K562 (cell line): ENCODE measurements around the gene UTP4. TPM values are rescaled to one million over a fixed set of nuclear protein-coding genes. Genes with fewer than 3 reads are reported as not detected.

ENCODE experiments used
- ATF7 ChIP-seq: fragments of 450-650 bp; IDR thresholded peaks from 2 replicates; pipeline ENCODE4 v1.7.1; 2014; ENCODE audit warnings: mild to moderate bottlenecking, moderate library complexity
- CCNT2 ChIP-seq: IDR thresholded peaks from 2 replicates; pipeline ENCODE4 v1.6.1; 2011; ENCODE audit warnings: borderline replicate concordance, low read depth, mild to moderate bottlenecking, moderate library complexity, mixed read lengths, low read length; ENCODE audit not compliant: insufficient read length; ENCODE audit errors: extremely low read depth
- CTBP1 ChIP-seq: fragments of 450-650 bp; IDR thresholded peaks from 2 replicates; pipeline ENCODE4 v1.6.1; 2016; ENCODE audit warnings: borderline replicate concordance
- GABPA ChIP-seq: fragments of 200-800 bp; sonication (Bioruptor generic); conservative IDR thresholded peaks from 2 replicates; pipeline ENCODE4 v1.6.1; 2016; ENCODE audit warnings: low read depth, missing genetic modification characterization, missing compliant biosample characterization
- HDAC2 ChIP-seq: fragments of 450-650 bp; IDR thresholded peaks from 2 replicates; pipeline ENCODE4 v1.6.1; 2016; ENCODE audit warnings: mild to moderate bottlenecking
- HDAC8 ChIP-seq: fragments of 450-650 bp; IDR thresholded peaks from 2 replicates; pipeline ENCODE4 v1.6.1; 2016; ENCODE audit warnings: mild to moderate bottlenecking, missing genetic modification characterization, moderate library complexity, missing compliant biosample characterization
- HOXB6 ChIP-seq: fragments of 250-450 bp; sonication (Bioruptor Pico); IDR thresholded peaks from 2 replicates; pipeline ENCODE4 v1.5.1; 2022; ENCODE audit warnings: mild to moderate bottlenecking, borderline replicate concordance
- MAZ ChIP-seq, 2 experiments: fragments of 450-650 bp in 1 of 2; sonication (generic) in 1 of 2; formaldehyde crosslinking; IDR thresholded peaks in 1 of 2; conservative IDR thresholded peaks in 1 of 2; 2 replicates each; pipeline versions ENCODE4 v1.4.0 to v1.5.0; 2020; ENCODE audit warnings: mild to moderate bottlenecking in 1 of 2, missing genetic modification reagents in 1 of 2
- MCM5 ChIP-seq: fragments of 450-650 bp; IDR thresholded peaks from 2 replicates; pipeline ENCODE4 v1.6.1; 2016; ENCODE audit warnings: low read depth
- MEF2A ChIP-seq: IDR thresholded peaks from 2 replicates; pipeline ENCODE4 v1.6.1; 2011; ENCODE audit warnings: low read depth, mild to moderate bottlenecking, low read length, moderate library complexity; ENCODE audit not compliant: control insufficient read depth
- MEIS2 ChIP-seq: fragments of 450-650 bp; IDR thresholded peaks from 2 replicates; pipeline ENCODE4 v1.6.1; 2014; ENCODE audit warnings: mild to moderate bottlenecking; ENCODE audit not compliant: partially characterized antibody
- NFIC ChIP-seq: fragments of 450-650 bp; IDR thresholded peaks from 2 replicates; pipeline ENCODE4 v1.6.1; 2017; ENCODE audit warnings: mild to moderate bottlenecking, inconsistent platforms
- NR2C2 ChIP-seq, 2 experiments: fragments of 200-800 bp in 1 of 2; sonication (Bioruptor generic) in 1 of 2; sonication (generic) in 1 of 2; formaldehyde crosslinking in 1 of 2; IDR thresholded peaks; 2 replicates each; pipeline versions ENCODE4 v1.6.1 to v1.8.0; 2016 to 2022; ENCODE audit warnings: mild to moderate bottlenecking in 1 of 2, missing compliant biosample characterization in 1 of 2, missing genetic modification characterization in 1 of 2, missing genetic modification reagents in 1 of 2
- PHB ChIP-seq: fragments of 250-450 bp; sonication (Bioruptor Pico); IDR thresholded peaks from 2 replicates; pipeline ENCODE4 v1.5.0; 2021
- POLR2AphosphoS5 ChIP-seq: IDR thresholded peaks from 2 replicates; pipeline ENCODE4 v1.6.1; 2011; ENCODE audit warnings: mild to moderate bottlenecking, low read depth, low read length, moderate library complexity; ENCODE audit not compliant: control insufficient read depth, insufficient read depth
- RAD51 ChIP-seq: fragments of 450-650 bp; IDR thresholded peaks from 2 replicates; pipeline ENCODE4 v1.7.1; 2016; ENCODE audit warnings: low read depth, mild to moderate bottlenecking, borderline replicate concordance
- RBM14 ChIP-seq: fragments of 200-400 bp; formaldehyde crosslinking; IDR thresholded peaks from 2 replicates; pipeline ENCODE4 v1.6.1; 2018; ENCODE audit warnings: low read depth, mild to moderate bottlenecking, low read length, moderate library complexity, borderline replicate concordance; ENCODE audit not compliant: insufficient read depth
- RNF2 ChIP-seq: sonication (generic); IDR thresholded peaks from 2 replicates; pipeline ENCODE4 v1.6.1; 2016
- SREBF2 ChIP-seq: sonication (generic); formaldehyde crosslinking; IDR thresholded peaks from 2 replicates; pipeline ENCODE4 v1.4.0; 2020; ENCODE audit warnings: mild to moderate bottlenecking, missing genetic modification reagents
- TARDBP ChIP-seq: fragments of 450-650 bp; IDR thresholded peaks from 2 replicates; pipeline ENCODE4 v1.6.1; 2016
- TEAD1 ChIP-seq, 2 experiments: fragments of 450-650 bp in 1 of 2; sonication (generic) in 1 of 2; formaldehyde crosslinking; IDR thresholded peaks; 2 replicates each; pipeline versions ENCODE4 v1.4.0 to v1.8.0; 2020 to 2022; ENCODE audit warnings: mild to moderate bottlenecking in 2 of 2, missing genetic modification reagents in 1 of 2
- ZNF57 ChIP-seq: fragments of 450-650 bp; formaldehyde crosslinking; IDR thresholded peaks from 2 replicates; pipeline ENCODE4 v1.4.0; 2020; ENCODE audit warnings: mild to moderate bottlenecking, moderate library complexity
- polyA plus RNA-seq, 8 experiments: library from polyadenylated mRNA; depleted of rRNA in 4 of 8; stranded (reverse) in 5 of 8; unstranded in 3 of 8; fragments of >200 nt; fragmentation: Nextera tagmentation in 2 of 8; fragmentation: Illumina TruSeq in 1 of 8; extraction: Ambion mirVana in 2 of 8; extraction: Trizol in 1 of 8; gene quantifications; 2 replicates each; pipeline versions ENCODE4 v1.2.1 to v1.2.3, GENCODE V29; 2011 to 2014; ENCODE audit warnings: inconsistent platforms in 1 of 8, missing spikeins in 1 of 8
- total RNA-seq, 7 experiments: library from RNA; depleted of rRNA in 6 of 7; stranded (reverse); fragments of >200 nt in 6 of 7; fragmentation: Illumina TruSeq in 2 of 7; extraction: Trizol in 2 of 7; gene quantifications; 2 replicates each; pipeline versions ENCODE4 v1.2.1 to v1.2.3, GENCODE V29; 2011 to 2021; ENCODE audit warnings: low replicate concordance in 1 of 7
- TF ChIP-seq, protein P1 (sequence below): fragments of 250-450 bp; sonication (Bioruptor Pico); IDR thresholded peaks from 2 replicates; pipeline ENCODE4 v1.8.0; 2021; ENCODE audit warnings: moderate library complexity, mild to moderate bottlenecking, inconsistent platforms
- TF ChIP-seq, protein P2 (sequence below): fragments of 250-450 bp; sonication (Bioruptor Pico); IDR thresholded peaks from 2 replicates; pipeline ENCODE4 v1.9.0; 2021; ENCODE audit warnings: mild to moderate bottlenecking
- TF ChIP-seq, protein P3 (sequence below): fragments of 450-650 bp; conservative IDR thresholded peaks from 2 replicates; pipeline ENCODE4 v1.6.1; 2016; ENCODE audit warnings: missing genetic modification characterization, low read depth, mild to moderate bottlenecking, control low read depth, missing compliant biosample characterization

The UTP4 gene
- total and polyA plus RNA-seq, 9 of the 15 experiments (the other 6 are each of a cell fraction or from before 2014, with no cell fraction given): 46.1 to 203 (median 145) TPM

GRCh38 chr16:69132424-69133252 is at the start of gene UTP4, which contains the start of gene CHTF8 (continued):
- no peak for TF ChIP-seq MCM5
- TF ChIP-seq, protein P1, sequence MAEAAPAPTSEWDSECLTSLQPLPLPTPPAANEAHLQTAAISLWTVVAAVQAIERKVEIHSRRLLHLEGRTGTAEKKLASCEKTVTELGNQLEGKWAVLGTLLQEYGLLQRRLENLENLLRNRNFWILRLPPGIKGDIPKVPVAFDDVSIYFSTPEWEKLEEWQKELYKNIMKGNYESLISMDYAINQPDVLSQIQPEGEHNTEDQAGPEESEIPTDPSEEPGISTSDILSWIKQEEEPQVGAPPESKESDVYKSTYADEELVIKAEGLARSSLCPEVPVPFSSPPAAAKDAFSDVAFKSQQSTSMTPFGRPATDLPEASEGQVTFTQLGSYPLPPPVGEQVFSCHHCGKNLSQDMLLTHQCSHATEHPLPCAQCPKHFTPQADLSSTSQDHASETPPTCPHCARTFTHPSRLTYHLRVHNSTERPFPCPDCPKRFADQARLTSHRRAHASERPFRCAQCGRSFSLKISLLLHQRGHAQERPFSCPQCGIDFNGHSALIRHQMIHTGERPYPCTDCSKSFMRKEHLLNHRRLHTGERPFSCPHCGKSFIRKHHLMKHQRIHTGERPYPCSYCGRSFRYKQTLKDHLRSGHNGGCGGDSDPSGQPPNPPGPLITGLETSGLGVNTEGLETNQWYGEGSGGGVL: no peak
- TF ChIP-seq MEF2A: no peak
- 0 out of 4 replicates have a peak, but pooled peaks of 1 of the 2 experiments have one; percentile 18 for TF ChIP-seq TEAD1 (CRISPR knock-in tag; IDR thresholded peaks at IDR 0.05)
- TF ChIP-seq PHB (CRISPR knock-in tag): no peak
- no peak for TF ChIP-seq RAD51
- TF ChIP-seq NR2C2 (CRISPR knock-in tag; IDR thresholded peaks at IDR 0.05): peak; percentile 98
- peak; percentile 99 for TF ChIP-seq NR2C2 (tag; IDR thresholded peaks at IDR 0.05)
- no peak for TF ChIP-seq HDAC8 (tag)
- peak; percentile 61; the same call in 1 of the 2 replicates for TF ChIP-seq CTBP1
- peak; percentile 37 for TF ChIP-seq MEIS2
- peak; percentile 5 for TF ChIP-seq CCNT2
- TF ChIP-seq HDAC2: peak; percentile 75
- TF ChIP-seq ATF7: peak; percentile 21; the same call in 1 of the 2 replicates
- no peak for TF ChIP-seq SREBF2 (CRISPR knock-in tag)
- TF ChIP-seq NFIC: 0 out of 2 replicates have a peak, but pooled peaks have one; percentile 9
- TF ChIP-seq GABPA (tag): peak; percentile 98
- TF ChIP-seq POLR2AphosphoS5: peak; percentile 78
- TF ChIP-seq TARDBP: no peak
- TF ChIP-seq ZNF57: no peak
- TF ChIP-seq MAZ (CRISPR knock-in tag; conservative IDR thresholded peaks at IDR 0.05 in 1 of 2, IDR thresholded peaks at IDR 0.05 in 1 of 2): peak in 1 of 2 experiments; percentile 87; a peak in 2 of 4 replicates
- TF ChIP-seq, protein P2, sequence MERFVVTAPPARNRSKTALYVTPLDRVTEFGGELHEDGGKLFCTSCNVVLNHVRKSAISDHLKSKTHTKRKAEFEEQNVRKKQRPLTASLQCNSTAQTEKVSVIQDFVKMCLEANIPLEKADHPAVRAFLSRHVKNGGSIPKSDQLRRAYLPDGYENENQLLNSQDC (CRISPR knock-in tag): peak; percentile 74; the same call in 1 of the 2 replicates
- no peak for TF ChIP-seq RNF2
- TF ChIP-seq HOXB6 (CRISPR knock-in tag): no peak
- no peak for TF ChIP-seq RBM14
- TF ChIP-seq, protein P3, sequence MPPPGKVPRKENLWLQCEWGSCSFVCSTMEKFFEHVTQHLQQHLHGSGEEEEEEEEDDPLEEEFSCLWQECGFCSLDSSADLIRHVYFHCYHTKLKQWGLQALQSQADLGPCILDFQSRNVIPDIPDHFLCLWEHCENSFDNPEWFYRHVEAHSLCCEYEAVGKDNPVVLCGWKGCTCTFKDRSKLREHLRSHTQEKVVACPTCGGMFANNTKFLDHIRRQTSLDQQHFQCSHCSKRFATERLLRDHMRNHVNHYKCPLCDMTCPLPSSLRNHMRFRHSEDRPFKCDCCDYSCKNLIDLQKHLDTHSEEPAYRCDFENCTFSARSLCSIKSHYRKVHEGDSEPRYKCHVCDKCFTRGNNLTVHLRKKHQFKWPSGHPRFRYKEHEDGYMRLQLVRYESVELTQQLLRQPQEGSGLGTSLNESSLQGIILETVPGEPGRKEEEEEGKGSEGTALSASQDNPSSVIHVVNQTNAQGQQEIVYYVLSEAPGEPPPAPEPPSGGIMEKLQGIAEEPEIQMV (tag): no peak
